ENCODE measurements around the gene MERTK. TPM values are rescaled to one million over a fixed set of nuclear protein-coding genes. Genes with fewer than 3 reads are reported as not detected.

The MERTK gene
- total RNA-seq, 2 experiments from 2014 or later: 0.09 to 0.30 TPM

DNA sequence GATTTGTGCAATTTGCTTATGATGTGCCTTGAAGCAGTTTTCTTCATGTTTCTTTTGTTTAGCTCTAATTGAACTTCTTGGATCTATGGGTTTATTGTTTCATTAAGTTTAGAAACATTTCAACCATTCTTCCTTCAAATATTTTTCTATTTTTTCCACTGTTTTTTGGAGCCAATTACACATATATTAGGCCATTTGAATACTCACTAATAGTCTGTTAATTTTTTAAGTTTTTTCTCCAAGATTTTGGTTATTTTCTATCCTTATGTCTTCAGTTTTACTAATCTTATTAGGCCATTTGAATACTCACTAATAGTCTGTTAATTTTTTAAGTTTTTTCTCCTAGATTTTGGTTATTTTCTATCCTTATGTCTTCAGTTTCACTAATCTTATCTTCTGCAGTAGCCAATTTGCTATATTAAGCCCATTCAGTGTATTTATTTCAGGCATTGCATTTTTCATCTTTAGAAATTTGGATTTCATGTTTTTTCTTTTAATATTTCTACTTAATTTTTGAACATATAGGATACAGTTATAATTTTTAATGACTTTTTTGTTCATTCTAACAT, 147.1 kb downstream of the MERTK start:
- CTCF ChIA-PET: interaction anchor here (0.7 to 4.4 kb wide), 3 partner anchors 145 to 157 kb away, joined by 3 to 27 read pairs (median 3); partner anchors contain the start of gene MERTK
- Mint-ChIP-seq H3K27ac (no peak overlapping the region), H3K4me3 (no peak overlapping the region)

DNA sequence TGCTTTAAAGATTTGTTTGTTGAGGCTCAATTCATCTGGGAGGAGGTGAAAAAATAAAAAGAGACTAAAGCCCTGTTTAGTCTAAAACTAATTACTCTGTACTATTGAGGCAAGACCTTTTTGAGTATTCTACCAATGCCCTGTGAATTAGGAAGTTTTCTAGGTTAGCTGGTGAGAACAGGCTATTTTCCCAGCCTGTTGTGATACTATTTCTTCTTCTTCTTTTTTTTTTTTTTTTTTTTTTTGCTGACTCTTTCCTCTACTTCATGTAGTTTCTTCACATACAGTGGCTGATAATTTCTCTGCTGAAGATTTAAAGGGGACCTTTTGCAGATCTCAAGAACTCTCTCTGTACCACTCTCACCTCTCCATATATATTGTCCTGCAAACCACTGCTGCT, 147.8 kb downstream of the MERTK start:
- Mint-ChIP-seq H3K9me3 (ENCODE audit: low read depth) (peaks cover 2% of the 10 kb centered on the region), H3K36me3 (no peaks in the 10 kb centered on the region), H3K27ac (no peak overlapping the region), H3K4me3 (no peak overlapping the region), H3K27me3 (peaks cover 19% of the 10 kb centered on the region), H3K4me1 (no peaks in the 10 kb centered on the region)
- DNase-seq (no peak), ATAC-seq (no peak)
- CTCF ChIA-PET: interaction anchor here (4.4 kb wide), 1 partner anchor 158 kb away, joined by 27 read pairs; no protein-coding TSS in a partner anchor

More for the DNA sequence above, 147.1 kb downstream of the MERTK start:
- H3K36me3 Mint-ChIP-seq: no peaks in the 10 kb centered on the region
- ATAC-seq: no peak
- peaks cover 19% of the 10 kb centered on the region for H3K27me3 Mint-ChIP-seq
- H3K9me3 Mint-ChIP-seq (ENCODE audit: low read depth): peaks cover 2% of the 10 kb centered on the region
- H3K4me1 Mint-ChIP-seq: no peaks in the 10 kb centered on the region
- no peak for DNase-seq

DNA sequence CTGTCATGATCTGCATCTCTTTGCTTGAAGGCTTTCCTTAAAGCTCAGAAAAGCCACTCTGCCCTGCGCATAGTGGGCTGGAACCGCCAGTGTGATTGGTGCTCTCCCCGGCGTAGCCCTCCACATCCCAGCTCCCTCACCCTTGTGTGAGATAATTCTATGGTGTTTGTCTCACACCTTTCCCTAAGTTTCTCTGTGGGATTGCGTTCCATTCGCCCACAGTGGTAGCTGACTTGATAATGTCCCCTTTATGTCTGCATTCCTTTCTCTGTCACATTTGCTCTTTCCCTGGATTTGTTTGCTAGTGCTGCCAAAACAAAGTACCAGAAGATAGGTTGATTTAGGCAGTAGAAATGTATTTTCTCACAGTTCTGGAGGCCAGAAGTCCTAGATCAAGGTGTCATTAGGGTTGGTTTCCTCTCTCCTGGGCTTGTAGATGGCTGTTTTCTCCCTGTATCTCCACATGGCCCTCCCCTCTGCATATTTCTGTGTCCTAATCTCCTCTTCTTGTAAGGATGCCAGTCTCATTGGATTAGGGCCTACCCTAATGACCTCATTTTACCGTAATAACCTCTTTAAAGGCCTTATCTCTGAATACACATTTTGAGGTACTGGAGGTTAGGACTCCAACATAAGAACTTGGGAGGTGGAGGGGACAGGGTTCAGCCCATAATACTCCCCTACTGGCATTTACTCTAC, 149.3 kb downstream of the MERTK start:
- Mint-ChIP-seq H3K27ac (no peak overlapping the region), H3K4me1 (no peaks in the 10 kb centered on the region), H3K4me3 (no peak overlapping the region), H3K9me3 (ENCODE audit: low read depth) (peaks cover 2% of the 10 kb centered on the region), H3K36me3 (no peaks in the 10 kb centered on the region), H3K27me3 (peaks cover 19% of the 10 kb centered on the region)
- DNase-seq (no peak), ATAC-seq (no peak)
- CTCF ChIA-PET: interaction anchor here (0.7 to 4.4 kb wide), 4 partner anchors 8 to 201 kb away, joined by 3 to 27 read pairs (median 4); no protein-coding TSS in a partner anchor

DNA sequence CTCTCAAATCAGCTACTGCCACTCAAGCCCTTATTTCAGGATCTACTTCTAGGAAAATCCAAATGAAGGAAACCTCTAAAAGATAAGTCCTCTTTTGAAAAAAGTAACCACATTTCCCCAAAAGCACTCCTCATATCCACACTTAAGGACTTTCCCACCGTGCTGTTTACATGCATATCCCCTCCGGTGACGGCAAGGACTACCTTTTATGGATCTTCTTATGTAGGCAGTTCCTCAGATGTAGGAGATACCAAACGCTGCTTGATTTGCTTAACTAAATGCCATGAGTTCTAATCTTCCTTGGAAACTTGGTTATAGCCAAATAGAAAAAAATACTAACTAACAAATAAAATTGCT, 149.8 kb downstream of the MERTK start:
- H3K36me3 Mint-ChIP-seq: no peaks in the 10 kb centered on the region
- peaks cover 19% of the 10 kb centered on the region for H3K27me3 Mint-ChIP-seq
- no peak for ATAC-seq
- H3K27ac Mint-ChIP-seq: no peak overlapping the region
- no peak overlapping the region for H3K4me3 Mint-ChIP-seq
- peaks cover under 1% of the 10 kb centered on the region for H3K4me1 Mint-ChIP-seq
- CTCF ChIA-PET: interaction anchor here (1.1 to 4.4 kb wide), 3 partner anchors 9 to 160 kb away, joined by 3 to 27 read pairs (median 4); no protein-coding TSS in a partner anchor
- no peak for DNase-seq
- H3K9me3 Mint-ChIP-seq (ENCODE audit: low read depth): peaks cover 2% of the 10 kb centered on the region

DNA sequence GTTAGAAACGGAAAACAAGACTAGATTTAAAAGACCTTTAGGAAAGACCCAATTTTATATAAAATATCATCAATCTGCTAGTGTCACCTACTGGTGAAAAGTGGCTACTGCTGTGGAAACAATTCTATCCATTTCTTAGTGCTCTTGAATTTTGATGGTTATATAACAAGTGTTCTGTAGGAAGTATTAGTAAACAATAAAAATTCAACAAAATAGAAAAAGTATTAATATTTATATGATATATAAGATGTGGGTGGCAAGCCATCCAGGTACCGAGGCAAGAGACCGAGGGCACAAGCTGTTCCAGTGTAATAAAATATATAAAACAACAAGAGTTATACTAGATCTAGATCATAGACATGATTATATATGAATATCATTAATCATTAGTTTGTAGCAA, 150.5 kb downstream of the MERTK start:
- CTCF ChIA-PET: interaction anchor here (0.9 to 4.4 kb wide), 2 partner anchors 157 to 161 kb away, joined by 4 to 27 read pairs; no protein-coding TSS in a partner anchor

DNA sequence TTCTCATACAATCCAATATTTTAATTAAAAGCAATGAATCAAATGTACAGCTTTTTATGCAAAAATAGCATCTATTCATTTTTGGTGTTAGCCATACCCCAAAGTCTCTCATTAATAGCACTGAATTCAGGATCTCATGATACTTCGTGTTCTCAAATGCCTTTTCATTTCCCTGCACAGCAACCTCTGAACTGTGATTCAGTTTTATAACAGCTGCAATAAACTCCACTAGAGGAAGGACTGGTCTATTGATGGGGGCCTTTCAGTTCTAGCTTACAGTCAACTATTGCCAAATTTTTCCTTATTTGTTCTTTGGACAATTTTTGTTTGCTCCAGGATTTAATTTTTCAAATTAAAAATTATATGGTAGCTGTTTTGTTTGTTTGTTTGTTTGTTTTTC, 151.9 kb downstream of the MERTK start:
- DNase-seq (no peak), ATAC-seq (no peak)
- CTCF ChIA-PET: interaction anchor here (0.7 to 3.2 kb wide), 3 partner anchors 150 to 166 kb away, joined by 3 to 22 read pairs (median 3); partner anchors contain the start of gene ANAPC1
- Mint-ChIP-seq H3K36me3 (no peaks in the 10 kb centered on the region), H3K4me3 (no peak overlapping the region), H3K9me3 (ENCODE audit: low read depth) (peaks cover 2% of the 10 kb centered on the region), H3K27ac (no peak overlapping the region), H3K27me3 (peaks cover 13% of the 10 kb centered on the region), H3K4me1 (peaks cover 9% of the 10 kb centered on the region)

More for the DNA sequence above, 150.5 kb downstream of the MERTK start:
- DNase-seq (no peak), ATAC-seq (no peak)
- Mint-ChIP-seq H3K4me1 (peaks cover 7% of the 10 kb centered on the region), H3K27ac (no peak overlapping the region), H3K4me3 (no peak overlapping the region), H3K9me3 (ENCODE audit: low read depth) (peaks cover 2% of the 10 kb centered on the region), H3K36me3 (no peaks in the 10 kb centered on the region), H3K27me3 (peaks cover 19% of the 10 kb centered on the region)

DNA sequence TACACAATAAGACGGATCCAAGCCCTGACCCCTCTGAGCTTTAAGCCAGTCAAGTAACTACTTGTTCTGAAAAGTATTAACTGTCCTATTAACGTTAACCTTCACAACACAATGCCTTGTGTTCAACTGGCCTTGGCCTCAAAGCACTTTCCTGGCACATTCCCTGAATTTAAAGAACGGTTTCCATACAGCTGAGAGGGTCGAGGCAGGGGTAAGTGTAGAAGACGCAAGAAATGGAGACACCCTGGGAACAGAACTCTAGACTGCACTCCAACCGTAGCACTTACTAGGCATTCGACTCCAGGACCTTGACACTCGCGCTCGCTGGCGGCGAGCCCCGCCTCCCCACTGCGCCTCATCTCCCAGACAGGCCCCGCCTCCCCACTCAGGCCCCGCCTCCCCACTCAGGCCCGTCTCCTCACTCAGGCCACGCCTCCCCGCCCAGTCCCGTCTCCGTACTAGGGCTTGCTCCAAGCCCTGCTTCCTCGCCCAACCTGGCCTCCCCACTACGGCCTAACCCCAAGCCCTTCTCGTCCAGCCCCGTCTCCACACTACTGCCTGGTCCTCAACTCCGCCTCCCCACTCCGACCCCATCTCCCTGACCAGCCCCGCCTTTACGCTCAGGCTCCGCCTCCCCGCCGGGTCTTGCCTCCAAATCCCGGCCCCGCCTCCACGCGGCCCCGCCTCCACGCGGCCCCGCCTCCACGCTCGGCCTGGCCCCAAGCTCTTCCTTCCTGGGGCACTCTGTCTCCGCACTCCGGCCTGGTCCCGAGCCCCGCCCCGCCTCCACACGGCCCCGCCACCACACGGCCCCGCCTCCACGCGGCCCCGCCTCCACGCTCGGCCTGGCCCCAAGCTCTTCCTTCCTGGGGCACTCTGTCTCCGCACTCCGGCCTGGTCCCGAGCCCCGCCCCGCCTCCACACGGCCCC, 155.8 kb downstream of the MERTK start:
- no peaks in the 10 kb centered on the region for H3K27me3 Mint-ChIP-seq
- H3K4me1 Mint-ChIP-seq: peaks cover 36% of the 10 kb centered on the region
- H3K36me3 Mint-ChIP-seq: peaks cover 14% of the 10 kb centered on the region
- H3K27ac Mint-ChIP-seq: peak overlapping the region; percentile 99
- H3K9me3 Mint-ChIP-seq (ENCODE audit: low read depth): no peaks in the 10 kb centered on the region
- CTCF ChIA-PET: interaction anchor here (0.6 to 1.7 kb wide), 5 partner anchors 158 to 379 kb away, joined by 3 to 9 read pairs (median 3); partner anchors contain the start of genes RGPD8 and ZC3H8
- DNase-seq: peak; percentile 98
- H3K4me3 Mint-ChIP-seq: peak overlapping the region; percentile 94
- peak; percentile 71 for ATAC-seq

DNA sequence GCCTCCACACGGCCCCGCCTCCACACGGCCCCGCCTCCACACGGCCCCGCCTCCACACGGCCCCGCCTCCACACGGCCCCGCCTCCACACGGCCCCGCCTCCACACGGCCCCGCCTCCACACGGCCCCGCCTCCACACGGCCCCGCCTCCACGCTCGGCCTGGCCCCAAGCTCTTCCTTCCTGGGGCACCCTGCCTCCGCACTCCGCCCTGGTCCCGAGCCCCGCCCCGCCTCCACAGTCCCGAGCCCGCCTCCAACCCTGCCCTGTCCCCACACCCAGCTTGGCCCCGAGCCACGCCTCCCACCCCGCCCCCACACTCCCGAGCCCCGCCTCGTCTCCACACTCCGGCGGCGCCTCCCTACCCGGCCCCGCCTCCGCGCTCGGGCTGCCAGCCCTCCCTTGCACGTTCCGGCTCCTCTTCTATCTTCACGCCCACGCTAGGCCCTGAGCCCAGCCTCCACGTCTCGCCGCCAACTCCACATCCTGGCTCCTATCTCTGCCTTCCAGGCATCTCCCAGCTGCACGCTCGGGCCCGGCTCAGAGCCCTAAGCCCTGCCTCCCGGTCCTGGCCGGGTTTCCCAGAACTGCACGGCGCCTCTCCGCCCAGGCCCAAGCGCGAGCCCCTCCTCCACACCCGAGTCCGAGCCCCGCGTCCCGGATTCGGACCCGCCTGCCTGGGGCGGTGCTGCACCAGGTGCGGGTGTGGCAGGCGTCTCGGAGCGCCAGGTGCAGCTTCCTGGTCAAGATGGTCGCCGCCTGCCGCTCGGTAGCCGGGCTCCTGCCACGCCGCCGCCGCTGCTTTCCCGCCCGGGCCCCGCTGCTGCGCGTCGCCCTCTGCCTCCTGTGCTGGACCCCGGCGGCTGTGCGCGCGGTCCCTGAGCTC, 156.7 kb downstream of the MERTK start, which contains the start of gene TMEM87B:
TMEM87B (plus strand) TSS at position 423 of the 883 bp plus-strand sequence; CDS start at position 746, 323 bp downstream.
- H3K27ac Mint-ChIP-seq: peak within 1 kb of the TSS; percentile 99
- peak; percentile 78 for ATAC-seq
- CTCF ChIA-PET: interaction anchor here (0.6 to 1.5 kb wide), 4 partner anchors 159 to 204 kb away, joined by 3 to 9 read pairs (median 3); partner anchors contain the start of gene ZC3H8
- H3K4me3 Mint-ChIP-seq: peak within 1 kb of the TSS; percentile 94
- peaks cover 20% of the 10 kb centered on the region for H3K36me3 Mint-ChIP-seq
- H3K27me3 Mint-ChIP-seq: no peaks in the 10 kb centered on the region
- peaks cover 38% of the 10 kb centered on the region for H3K4me1 Mint-ChIP-seq
- DNase-seq: peak; percentile 99
- H3K9me3 Mint-ChIP-seq (ENCODE audit: low read depth): no peaks in the 10 kb centered on the region

DNA sequence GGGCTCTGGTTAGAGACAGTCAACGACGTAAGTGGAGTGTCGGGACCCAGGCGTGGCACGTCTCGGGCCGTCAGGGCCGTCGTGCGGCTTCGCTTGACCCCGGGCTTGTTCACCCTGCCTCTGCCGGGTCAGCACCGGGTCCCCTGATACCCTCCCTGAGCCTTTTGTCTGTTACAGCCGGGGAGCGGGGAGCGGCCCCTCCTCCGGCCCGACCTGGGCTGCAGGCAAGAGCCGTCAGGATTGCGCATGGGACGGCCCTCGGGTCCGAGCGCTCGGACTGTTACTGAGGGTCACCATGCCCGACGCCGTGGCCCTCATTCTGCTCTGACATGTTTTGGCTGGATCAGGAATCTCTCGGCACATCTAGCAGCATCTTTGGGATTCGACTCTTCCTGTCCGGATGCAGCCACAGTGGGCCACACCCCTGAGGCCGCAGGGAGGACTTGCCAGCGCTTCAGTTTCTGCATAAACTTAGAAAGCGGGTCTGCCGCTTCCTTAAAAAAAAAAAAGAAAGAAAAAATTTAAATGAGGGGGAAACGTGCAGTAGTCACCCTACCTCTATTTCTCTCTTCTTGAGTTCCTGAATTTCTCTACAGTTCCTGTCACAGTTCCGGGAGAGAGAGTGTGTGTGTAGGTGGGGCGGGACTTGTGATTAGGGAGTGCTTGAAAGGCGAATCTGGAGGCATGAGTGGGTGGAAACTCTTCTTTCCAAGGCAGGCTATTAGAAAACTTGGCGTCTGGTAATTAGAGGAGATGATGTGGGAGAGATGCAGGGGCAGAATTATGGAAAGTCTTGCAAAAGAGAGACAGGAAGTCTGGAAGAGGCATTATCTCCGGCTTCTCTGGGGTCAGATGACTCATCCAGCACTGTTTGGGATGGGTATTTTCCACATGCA, 157.6 kb downstream of the MERTK start:
- Mint-ChIP-seq H3K36me3 (peaks cover 21% of the 10 kb centered on the region), H3K4me3 (peak overlapping the region; percentile 94), H3K27ac (peak overlapping the region; percentile 95), H3K4me1 (peaks cover 38% of the 10 kb centered on the region), H3K27me3 (no peaks in the 10 kb centered on the region), H3K9me3 (ENCODE audit: low read depth) (no peaks in the 10 kb centered on the region)
- CTCF ChIA-PET: interaction anchor here (1.1 to 1.5 kb wide), 2 partner anchors 169 to 199 kb away, joined by 3 to 9 read pairs; partner anchors contain the start of gene ZC3H8
- DNase-seq (peak; percentile 62), ATAC-seq (no peak)

DNA sequence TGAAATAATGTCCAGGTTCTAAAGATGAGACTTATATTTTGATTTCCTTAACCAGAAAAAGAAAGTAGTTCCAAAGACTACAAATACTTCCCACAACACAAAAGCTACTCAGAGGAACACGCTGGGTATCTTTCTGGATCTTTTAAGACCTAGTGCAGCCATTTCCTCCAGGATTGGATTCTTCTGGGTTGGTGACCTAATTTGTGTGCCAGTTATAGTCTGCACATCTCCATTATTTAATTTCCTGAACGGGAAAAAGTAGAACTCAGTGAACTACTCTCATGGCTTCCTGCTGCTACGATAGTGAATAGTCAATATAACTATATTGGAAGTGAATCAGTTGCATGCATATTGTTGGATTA, 158.2 kb downstream of the MERTK start:
- Mint-ChIP-seq H3K36me3 (peaks cover 27% of the 10 kb centered on the region), H3K9me3 (ENCODE audit: low read depth) (no peaks in the 10 kb centered on the region), H3K4me1 (peaks cover 41% of the 10 kb centered on the region), H3K27ac (peak overlapping the region; percentile 95), H3K27me3 (no peaks in the 10 kb centered on the region), H3K4me3 (peak overlapping the region; percentile 94)
- CTCF ChIA-PET: no interaction called here
- DNase-seq (no peak), ATAC-seq (no peak)

DNA sequence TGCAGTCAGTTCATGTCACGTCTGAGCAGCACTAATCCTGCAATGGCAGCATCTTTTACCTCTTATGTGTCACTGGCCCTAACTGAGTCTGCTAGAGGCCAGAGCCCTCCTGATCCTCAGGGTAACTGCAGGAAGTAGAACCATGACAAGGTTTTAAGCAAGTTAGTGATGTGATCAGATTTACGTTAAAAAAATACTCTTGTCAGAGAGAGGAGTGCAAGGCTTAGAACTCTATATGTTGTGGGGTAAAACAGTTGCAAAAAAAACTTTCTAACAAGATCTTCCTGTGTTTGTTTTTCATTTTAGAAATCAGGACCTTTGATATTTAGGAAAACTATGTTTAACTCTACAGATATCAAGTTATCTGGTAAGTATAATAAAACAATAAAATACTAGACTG, 161.3 kb downstream of the MERTK start:
- H3K4me3 Mint-ChIP-seq: no peak overlapping the region
- peaks cover 56% of the 10 kb centered on the region for H3K36me3 Mint-ChIP-seq
- DNase-seq (no peak), ATAC-seq (no peak)
- H3K4me1 Mint-ChIP-seq: peaks cover 53% of the 10 kb centered on the region
- H3K9me3 Mint-ChIP-seq (ENCODE audit: low read depth): no peaks in the 10 kb centered on the region
- CTCF ChIA-PET: no interaction called here
- H3K27ac Mint-ChIP-seq: no peak overlapping the region
- no peaks in the 10 kb centered on the region for H3K27me3 Mint-ChIP-seq
